Parathyroid adenoma (tissue), 2 donors: ENCODE data around the gene MMEL1.

Experiments used
- H2AFZ ChIP-seq: fragments of 300-600 bp; sonication (generic); one replicate; pipeline ENCODE4 v1.7.0; 2017; ENCODE audit warnings: antibody characterized with exemption, mild to moderate bottlenecking
- H3K27ac ChIP-seq: fragments of 300-600 bp; sonication (generic); one replicate; pipeline ENCODE4 v1.7.0; 2017
- H3K27me3 ChIP-seq: fragments of 300-600 bp; sonication (generic); one replicate; pipeline ENCODE4 v1.7.0; 2017; ENCODE audit warnings: low read length; ENCODE audit not compliant: control insufficient read depth, insufficient read depth
- H3K36me3 ChIP-seq: fragments of 300-600 bp; sonication (generic); one replicate; pipeline ENCODE4 v1.7.0; 2017; ENCODE audit warnings: low read length; ENCODE audit not compliant: control insufficient read depth, insufficient read depth
- H3K4me1 ChIP-seq: fragments of 300-600 bp; sonication (generic); one replicate; pipeline ENCODE4 v1.7.0; 2017; ENCODE audit warnings: control low read depth
- H3K4me2 ChIP-seq: fragments of 300-600 bp; sonication (generic); one replicate; pipeline ENCODE4 v1.7.0; 2017; ENCODE audit warnings: low read length
- H3K4me3 ChIP-seq: fragments of 300-600 bp; sonication (generic); one replicate; pipeline ENCODE4 v1.7.0; 2017; ENCODE audit warnings: low read depth, low read length
- H3K79me2 ChIP-seq: fragments of 300-600 bp; sonication (generic); one replicate; pipeline ENCODE4 v1.7.0; 2017; ENCODE audit warnings: control low read depth
- H3K9ac ChIP-seq: fragments of 300-600 bp; sonication (generic); one replicate; pipeline ENCODE4 v1.7.0; 2017; ENCODE audit warnings: mild to moderate bottlenecking
- H3K9me3 ChIP-seq: fragments of 300-600 bp; sonication (generic); one replicate; pipeline ENCODE4 v1.7.0; 2017; ENCODE audit warnings: low read length; ENCODE audit not compliant: control insufficient read depth
- CTCF ChIP-seq: fragments of 300-600 bp; sonication (generic); IDR thresholded peaks from one replicate; pipeline ENCODE4 v1.7.0; 2017; ENCODE audit warnings: antibody characterized with exemption, mild to moderate bottlenecking
- donor health status: primary hyperparathyroidism.

The MMEL1 gene

GRCh38 chr1:2558861-2559260 is 74.0 kb downstream of the MMEL1 start:
- H3K4me1 ChIP-seq = peaks cover 4% of the 10 kb centered on the region
- TF ChIP-seq CTCF = no peak

GRCh38 chr1:2558420-2558819 is 74.4 kb downstream of the MMEL1 start:
- Histone ChIP-seq H3K27ac (no peak overlapping the region), H2AFZ (no peak overlapping the region), H3K27me3 (no peaks in the 10 kb centered on the region), H3K9me3 (no peaks in the 10 kb centered on the region), H3K4me1 (peaks cover 4% of the 10 kb centered on the region), H3K9ac (no peak overlapping the region), H3K4me2 (no peak overlapping the region), H3K79me2 (no peaks in the 10 kb centered on the region), H3K36me3 (no peaks in the 10 kb centered on the region), H3K4me3 (no peak overlapping the region)
- TF ChIP-seq CTCF = no peak

More at GRCh38 chr1:2558861-2559260, 74.0 kb downstream of the MMEL1 start:
- H3K9ac ChIP-seq = no peak overlapping the region
- no peak overlapping the region for H3K27ac ChIP-seq
- H3K9me3 ChIP-seq = no peaks in the 10 kb centered on the region
- H3K4me3 ChIP-seq = no peak overlapping the region
- no peaks in the 10 kb centered on the region for H3K79me2 ChIP-seq
- H3K4me2 ChIP-seq = no peak overlapping the region
- no peaks in the 10 kb centered on the region for H3K27me3 ChIP-seq
- no peaks in the 10 kb centered on the region for H3K36me3 ChIP-seq
- H2AFZ ChIP-seq = no peak overlapping the region

GRCh38 chr1:2557482-2558400 is 75.1 kb downstream of the MMEL1 start:
- Histone ChIP-seq H3K36me3 (no peaks in the 10 kb centered on the region), H3K79me2 (no peaks in the 10 kb centered on the region), H2AFZ (peak overlapping the region; percentile 74), H3K9me3 (no peaks in the 10 kb centered on the region), H3K27me3 (no peaks in the 10 kb centered on the region), H3K4me3 (peak overlapping the region; percentile 84), H3K4me2 (peak overlapping the region; percentile 99), H3K4me1 (peaks cover 4% of the 10 kb centered on the region), H3K27ac (peak overlapping the region; percentile 95), H3K9ac (no peak overlapping the region)
- TF ChIP-seq CTCF = no peak

- H3K9ac ChIP-seq = peak overlapping the region; percentile 69
- H3K79me2 ChIP-seq = no peaks in the 10 kb centered on the region
- TF ChIP-seq CTCF = no peak
- H3K27ac ChIP-seq = peak overlapping the region; percentile 95
- H3K9me3 ChIP-seq = no peaks in the 10 kb centered on the region
- peak overlapping the region; percentile 74 for H2AFZ ChIP-seq
- no peaks in the 10 kb centered on the region for H3K27me3 ChIP-seq
- H3K4me2 ChIP-seq = peak overlapping the region; percentile 99
- no peaks in the 10 kb centered on the region for H3K36me3 ChIP-seq
- H3K4me3 ChIP-seq = peak overlapping the region; percentile 84
- H3K4me1 ChIP-seq = peaks cover 4% of the 10 kb centered on the region
These were observed 75.9 kb downstream of the MMEL1 start for GRCh38 chr1:2556678-2557481.
